GM19351 (cell line): ENCODE results near the gene ALKBH7.
"Not testable (repeated sequence)": the region's sequence is repeated elsewhere in the genome, so short reads cannot be mapped to it uniquely, and the experiment has no call there.

Source experiments
- ATAC-seq: cut with Tn5 transposase; IDR thresholded peaks from one replicate; pipeline ENCODE4 v1.9.1; 2021; ENCODE audit warnings: mild to moderate bottlenecking, moderate library complexity; ENCODE audit not compliant: unreplicated experiment

ALKBH7 gene

DNA sequence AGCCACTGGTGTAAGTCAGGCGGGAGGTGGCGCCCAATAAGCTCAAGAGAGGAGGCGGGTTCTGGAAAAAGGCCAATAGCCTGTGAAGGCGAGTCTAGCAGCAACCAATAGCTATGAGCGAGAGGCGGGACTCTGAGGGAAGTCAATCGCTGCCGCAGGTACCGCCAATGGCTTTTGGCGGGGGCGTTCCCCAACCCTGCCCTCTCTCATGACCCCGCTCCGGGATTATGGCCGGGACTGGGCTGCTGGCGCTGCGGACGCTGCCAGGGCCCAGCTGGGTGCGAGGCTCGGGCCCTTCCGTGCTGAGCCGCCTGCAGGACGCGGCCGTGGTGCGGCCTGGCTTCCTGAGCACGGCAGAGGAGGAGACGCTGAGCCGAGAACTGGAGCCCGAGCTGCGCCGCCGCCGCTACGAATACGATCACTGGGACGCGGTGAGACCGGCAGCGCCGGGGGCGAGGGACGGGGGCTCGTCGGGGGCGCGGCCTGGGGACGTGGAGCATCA, at the start of gene ALKBH7:
ALKBH7 (plus strand) TSS at position 201 of the 502 bp plus-strand sequence; CDS start at position 228, 27 bp downstream.
- peak; percentile 79 for ATAC-seq

DNA sequence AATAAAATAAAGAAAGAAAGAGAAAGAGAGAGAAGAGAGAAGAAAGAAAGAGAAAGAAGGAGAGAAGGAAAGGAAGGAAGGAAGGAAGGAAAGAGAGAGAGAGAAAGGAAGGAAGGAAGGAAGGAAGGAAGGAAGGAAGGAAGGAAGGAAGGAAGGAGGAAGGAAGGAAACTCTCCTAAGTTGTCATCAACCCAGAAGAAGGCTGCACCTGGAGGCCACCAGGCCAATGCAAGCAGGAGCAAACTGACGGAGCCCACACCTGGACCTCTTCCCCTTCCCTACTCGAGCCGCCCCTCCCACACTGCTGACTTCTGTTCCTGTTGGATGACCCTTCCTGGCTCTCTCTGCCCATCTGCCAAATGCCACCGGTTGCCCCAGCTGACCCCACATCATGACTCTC, 47.8 kb upstream of the ALKBH7 start:
- no peak for ATAC-seq

DNA sequence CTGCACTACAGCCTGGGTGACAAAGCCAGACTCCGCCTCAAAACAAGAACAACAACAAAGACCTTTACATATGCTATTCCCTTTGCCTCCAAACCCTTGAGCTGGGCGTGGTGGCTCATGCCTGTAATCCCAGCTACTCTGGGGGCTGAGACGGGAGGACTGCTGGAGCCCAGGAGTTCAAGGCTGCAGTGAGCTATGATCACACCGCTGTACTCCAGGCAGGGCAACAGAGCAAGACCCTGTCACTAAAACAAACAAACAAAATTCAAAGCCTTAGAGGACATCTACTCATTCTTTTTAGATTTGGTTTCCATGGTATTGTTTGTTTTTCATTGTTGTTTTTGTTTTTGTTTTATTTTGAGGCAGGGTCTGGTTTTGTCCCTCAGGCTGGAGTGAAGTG, 47.0 kb upstream of the ALKBH7 start:
- ATAC-seq = no peak

- ATAC-seq = no peak
These were observed 45.8 kb upstream of the ALKBH7 start for GRCh38 chr19:6326815-6327214.

DNA sequence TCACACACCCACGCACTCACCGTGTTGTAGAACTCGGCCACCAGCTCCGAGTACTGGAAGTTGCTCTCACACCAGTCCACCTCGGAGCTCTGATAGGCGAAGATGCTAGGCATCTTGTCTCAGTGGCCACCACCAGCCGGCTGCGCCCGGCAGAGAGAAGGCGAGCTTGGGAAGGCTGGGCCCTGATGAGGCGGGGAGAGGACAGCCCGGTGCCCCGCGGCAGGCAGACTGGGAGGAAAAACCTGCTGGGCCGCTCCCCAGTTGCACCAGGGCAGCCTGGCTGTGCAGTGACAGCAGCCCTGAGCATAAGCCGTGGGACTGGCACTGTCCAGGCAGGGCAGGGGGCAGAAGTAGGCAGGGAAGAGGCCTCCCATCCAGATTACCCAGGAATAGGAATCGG, 39.2 kb upstream of the ALKBH7 start, which contains the start of gene ACER1:
ACER1 (minus strand) TSS at position 174 of the 400 bp plus-strand sequence; CDS start at position 113, 61 bp downstream.
- no peak for ATAC-seq

- ATAC-seq = no peak
These were observed 37.9 kb upstream of the ALKBH7 start for GRCh38 chr19:6334490-6335285.

DNA sequence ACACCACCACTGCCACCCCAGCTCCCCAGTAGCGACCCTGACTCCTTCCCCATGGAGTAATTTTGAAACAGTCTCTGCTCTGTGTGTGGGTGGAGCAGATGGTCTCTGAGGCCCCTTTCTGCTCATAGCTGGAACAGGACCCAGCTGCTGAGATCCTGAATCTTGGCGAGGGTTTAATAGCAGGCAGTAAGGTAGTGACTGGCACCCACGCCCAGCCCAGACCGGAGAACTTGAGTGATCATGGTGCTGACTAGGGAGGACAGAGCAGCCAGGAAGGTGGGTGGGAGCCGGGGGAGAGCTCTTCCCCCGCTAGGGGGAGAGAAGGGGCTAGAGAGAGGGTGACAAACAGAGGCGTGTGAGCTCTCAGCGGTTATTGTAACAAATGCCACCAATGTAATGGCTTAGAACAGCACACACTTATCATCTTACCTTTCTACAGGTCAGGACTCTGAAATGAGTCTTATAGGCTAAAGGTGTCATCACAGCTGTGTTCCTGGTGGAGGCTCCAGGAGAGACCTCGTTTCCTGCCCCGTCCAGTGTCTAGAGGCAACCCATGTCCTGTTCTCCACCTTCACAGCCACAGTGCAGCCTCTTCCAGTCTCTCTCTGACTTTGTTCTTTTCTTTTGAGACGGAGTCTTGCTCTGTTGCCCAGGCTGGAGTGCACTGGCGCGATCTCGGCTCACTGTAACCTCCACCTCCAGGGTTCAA, 31.9 kb upstream of the ALKBH7 start:
- no peak for ATAC-seq

- no peak for ATAC-seq
These were observed 29.1 kb upstream of the ALKBH7 start for GRCh38 chr19:6343462-6343861.

DNA sequence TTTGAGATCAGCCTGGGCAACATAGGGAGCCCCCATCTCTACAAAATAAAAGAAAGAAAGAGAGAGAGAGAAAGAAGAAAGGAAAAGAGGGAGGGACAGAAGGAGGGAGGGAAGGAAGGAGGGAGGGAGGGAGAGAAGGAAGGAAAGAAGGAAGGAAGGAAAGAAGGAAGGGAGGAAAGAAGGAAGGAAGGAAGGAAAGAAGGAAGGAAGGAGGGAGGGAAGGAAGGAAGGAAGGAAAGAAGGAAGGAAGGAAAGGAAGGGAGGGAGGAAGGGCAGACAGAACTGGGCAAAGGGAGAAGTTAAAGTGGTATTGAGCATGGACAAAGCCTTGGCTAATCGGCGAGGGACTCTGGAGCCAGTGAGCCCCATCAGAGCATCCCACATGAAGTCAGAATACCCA, 23.3 kb upstream of the ALKBH7 start:
- ATAC-seq = not testable (repeated sequence)

DNA sequence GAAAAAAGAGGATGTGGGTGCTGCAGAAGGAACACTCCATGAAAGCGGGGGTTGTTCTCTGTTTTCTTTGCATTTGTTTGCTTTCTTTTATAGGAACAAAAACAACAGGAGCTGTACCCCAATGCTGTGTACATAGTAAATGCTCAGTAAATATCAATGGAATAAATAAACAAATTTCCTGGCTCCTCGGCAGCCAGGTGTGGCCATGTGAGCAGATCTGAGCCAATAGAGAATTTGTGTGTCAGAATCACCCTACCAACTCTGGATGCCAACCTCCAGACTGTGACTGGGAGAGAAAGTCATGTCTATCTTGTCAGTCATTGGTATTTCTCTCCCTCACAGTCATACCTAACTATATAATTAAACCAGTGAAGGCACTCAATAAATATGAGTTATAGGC, 21.9 kb upstream of the ALKBH7 start:
- ATAC-seq = no peak

DNA sequence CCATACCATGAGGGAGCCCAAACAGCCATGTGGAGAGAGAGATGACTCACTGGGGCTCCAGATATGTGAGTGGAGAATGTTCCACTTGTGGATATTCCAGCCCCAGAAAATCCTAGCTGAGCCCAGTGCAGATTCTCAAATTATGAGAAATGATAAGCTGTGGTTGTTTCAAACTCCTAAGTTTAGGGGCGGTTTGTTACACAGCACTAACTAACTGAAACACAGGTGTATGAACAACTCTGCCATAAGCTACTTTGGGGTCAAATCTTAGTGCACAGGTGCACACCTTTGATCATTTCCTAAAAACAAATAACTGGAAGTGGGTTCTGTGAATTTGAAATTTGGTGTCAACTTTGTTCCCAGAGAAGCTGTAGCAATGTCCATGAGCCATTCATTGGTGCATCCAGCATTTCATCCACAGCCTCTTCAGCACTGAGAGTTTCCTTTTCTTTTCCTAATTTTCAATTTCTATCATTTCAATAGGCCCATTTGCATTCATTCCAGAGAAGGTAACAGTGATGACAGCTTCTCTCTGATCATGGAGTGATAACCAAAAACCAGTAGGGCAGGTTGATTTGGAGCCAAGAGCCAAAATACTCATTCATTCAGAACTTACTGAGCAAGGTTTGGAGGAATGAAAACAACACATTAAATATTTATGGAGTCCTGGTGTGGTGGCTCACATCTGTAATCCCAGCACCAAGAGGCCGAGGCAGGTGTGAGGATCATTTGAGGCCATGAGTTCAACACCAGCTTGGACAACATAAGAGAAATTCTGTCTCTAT, 20.0 kb upstream of the ALKBH7 start:
- no peak for ATAC-seq

- ATAC-seq = no peak
These were observed 18.4 kb upstream of the ALKBH7 start for GRCh38 chr19:6354098-6354674.

DNA sequence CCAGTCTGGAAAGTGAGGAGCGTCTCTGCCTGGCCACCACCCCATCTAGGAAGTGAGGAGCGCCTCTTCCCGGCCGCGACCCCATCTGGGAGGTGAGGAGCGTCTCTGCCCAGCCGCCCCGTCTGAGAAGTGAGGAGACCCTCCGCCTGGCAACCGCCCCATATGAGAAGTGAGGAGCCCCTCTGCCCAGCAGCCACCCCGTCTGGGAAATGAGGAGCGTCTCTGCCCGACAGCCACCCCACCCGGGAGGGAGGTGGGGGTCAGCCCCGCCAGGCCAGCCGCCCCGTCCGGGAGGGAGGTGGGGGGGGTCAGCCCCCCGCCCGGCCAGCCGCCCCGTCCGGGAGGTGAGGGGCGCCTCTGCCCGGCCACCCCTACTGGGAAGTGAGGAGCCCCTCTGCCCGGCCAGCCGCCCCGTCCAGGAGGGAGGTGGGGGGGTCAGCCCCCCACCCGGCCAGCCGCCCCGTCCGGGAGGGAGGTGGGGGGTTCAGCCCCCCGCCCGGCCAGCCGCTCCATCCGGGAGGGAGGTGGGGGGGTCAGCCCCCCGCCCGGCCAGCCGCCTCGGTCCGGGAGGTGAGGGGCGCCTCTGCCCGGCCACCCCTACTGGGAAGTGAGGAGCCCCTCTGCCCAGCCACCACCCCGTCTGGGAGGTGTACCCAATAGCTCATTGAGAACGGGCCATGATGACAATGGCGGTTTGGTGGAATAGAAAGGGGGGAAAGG, 17.1 kb upstream of the ALKBH7 start:
- not testable (repeated sequence) for ATAC-seq

DNA sequence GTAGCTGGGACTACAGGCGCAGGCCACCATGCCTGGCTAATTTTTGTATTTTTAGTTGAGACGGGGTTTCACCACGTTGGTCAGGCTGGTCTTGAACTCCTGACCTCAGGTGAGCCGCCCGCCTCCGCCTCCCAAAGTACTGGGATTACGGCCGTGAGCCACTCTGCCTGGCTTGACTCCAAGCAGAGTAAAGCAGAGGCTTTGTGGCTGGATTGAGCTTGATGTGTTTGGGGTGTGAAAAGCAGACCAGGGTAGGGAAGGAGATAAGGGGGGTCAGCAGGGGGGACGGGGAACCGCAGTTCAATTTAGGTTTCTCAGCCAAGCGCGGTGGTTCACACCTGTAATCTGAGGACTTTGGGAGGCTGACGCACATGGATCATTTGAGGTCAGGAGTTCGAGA, 15.4 kb upstream of the ALKBH7 start:
- ATAC-seq = no peak

GRCh38 chr19:6358003-6358402, 14.6 kb upstream of the ALKBH7 start:
- no peak for ATAC-seq

DNA sequence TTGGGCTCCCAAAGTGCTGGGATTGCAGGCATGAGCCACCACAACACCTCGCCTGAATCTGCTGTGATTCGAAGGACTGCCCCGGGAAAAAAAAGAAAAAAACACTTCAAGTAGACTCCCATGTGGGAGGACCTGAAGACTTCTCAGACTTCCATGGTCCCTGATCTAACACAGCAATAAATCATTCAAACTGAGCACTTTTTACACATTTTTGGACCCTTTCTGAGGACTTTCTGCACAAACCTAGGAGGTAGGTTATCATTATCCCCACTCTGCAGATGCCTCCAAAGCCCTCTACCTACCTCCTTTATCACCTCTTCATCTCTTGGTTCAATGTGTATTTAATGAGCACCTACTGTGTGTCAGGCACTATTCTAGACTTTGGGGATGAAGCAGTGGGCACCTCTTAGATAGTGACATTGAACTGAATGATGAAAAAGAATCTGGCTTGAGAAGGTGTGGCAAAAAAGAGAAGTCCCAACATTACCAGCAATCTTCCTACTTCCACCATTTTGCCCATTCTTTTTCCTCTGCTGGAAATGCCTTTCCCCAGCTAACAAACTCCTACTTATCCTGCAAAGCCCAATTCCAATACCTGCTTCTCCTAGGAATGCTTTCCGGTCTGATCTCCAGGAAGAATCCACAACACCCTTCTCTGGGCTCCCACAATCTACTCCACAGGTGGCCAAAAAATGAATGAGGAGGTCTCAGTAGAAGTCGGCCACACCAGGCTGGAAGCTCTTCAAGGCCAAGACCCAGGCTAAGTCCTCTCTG, 12.8 kb upstream of the ALKBH7 start:
- ATAC-seq = no peak

DNA sequence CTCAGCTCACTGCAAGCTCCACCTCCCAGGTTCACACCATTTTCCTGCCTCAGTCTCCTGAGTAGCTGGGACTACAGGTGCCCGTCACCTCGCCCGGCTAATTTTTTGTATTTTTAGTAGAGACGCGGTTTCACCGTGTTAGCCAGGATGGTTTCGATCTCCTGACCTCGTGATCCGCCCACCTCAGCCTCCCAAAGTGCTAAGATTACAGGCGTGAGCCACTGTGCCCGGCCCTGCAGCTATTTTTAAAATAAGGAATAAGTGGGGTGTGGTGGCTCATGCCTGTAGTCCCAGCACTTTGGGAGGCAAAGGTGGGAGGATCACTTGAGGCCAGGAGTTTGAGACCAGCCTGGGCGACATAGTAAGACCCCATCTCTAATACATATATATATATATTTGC, 12.1 kb upstream of the ALKBH7 start:
- not testable (repeated sequence) for ATAC-seq

GRCh38 chr19:6360857-6361216, 11.8 kb upstream of the ALKBH7 start:
- not testable (repeated sequence) for ATAC-seq

DNA sequence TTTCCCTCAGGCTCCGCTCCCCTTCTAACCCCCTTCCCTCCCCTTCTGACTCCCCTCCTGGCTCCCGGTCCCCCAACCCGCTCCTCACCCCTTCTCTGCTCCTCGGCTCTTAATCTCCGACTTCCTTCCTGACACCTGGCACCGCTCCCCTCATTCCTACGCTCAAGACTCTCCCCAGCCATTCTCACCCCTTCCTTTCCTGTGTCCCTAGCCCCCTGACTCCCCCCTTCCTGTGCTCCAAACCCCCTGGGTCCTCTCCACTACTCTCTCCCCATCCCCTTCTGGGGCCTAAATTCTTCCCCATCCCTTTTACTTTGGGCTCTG, 10.6 kb upstream of the ALKBH7 start:
- ATAC-seq = no peak

DNA sequence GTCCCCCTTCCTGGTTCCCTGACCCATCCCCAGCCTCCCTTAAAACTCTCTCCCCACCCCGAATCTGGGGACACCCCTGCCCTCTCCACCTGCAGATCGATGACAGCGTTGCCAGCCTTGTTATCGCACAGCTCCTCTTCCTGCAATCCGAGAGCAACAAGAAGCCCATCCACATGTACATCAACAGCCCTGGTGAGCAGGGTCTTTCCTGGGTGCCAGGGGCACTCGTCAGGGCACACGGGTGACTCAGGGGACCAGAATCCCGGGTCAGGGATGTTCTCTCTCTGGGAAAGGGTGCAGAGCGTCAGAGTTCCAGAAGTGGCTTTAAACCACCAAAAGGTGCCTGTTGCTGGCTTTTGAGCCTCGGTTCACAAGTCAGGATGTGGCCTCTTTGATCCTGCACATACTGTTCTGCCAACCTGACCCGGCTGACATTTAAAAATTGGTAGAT, 10.2 kb upstream of the ALKBH7 start:
- no peak for ATAC-seq
